DMS53 (cell line): ENCODE results near the gene SEC24C.
"Not testable (repeated sequence)": the region's sequence is repeated elsewhere in the genome, so short reads cannot be mapped to it uniquely, and the experiment has no call there.

Source experiments
- DNase-seq: peaks from one replicate; lab custom pipeline; 2025; lab: John Stamatoyannopoulos, UW

The SEC24C gene

GRCh38 chr10:73743905-73744663, at the start of gene SEC24C:
Gene SEC24C (plus strand): TSS chr10:73744372. CDS start chr10:73746833, 2,461 bp downstream.
- peak; percentile 98 for DNase-seq

- DNase-seq: peak; percentile 8
Observed at GRCh38 chr10:73695302-73695701, 48.9 kb upstream of the SEC24C start.

- not testable (repeated sequence) for DNase-seq
Observed at GRCh38 chr10:73697675-73698159, 46.5 kb upstream of the SEC24C start, which contains the start of gene AGAP5. Gene AGAP5 (minus strand): TSS chr10:73698109. CDS start chr10:73697755, 354 bp downstream.

GRCh38 chr10:73698819-73699218, 45.4 kb upstream of the SEC24C start:
- DNase-seq: not testable (repeated sequence)

- not testable (repeated sequence) for DNase-seq
Observed at GRCh38 chr10:73703924-73704323, 40.2 kb upstream of the SEC24C start.

GRCh38 chr10:73705506-73706072, 38.6 kb upstream of the SEC24C start:
- DNase-seq: peak; percentile 59

- not testable (repeated sequence) for DNase-seq
Observed at GRCh38 chr10:73706488-73706887, 37.7 kb upstream of the SEC24C start.

GRCh38 chr10:73707628-73708027, 36.5 kb upstream of the SEC24C start:
- not testable (repeated sequence) for DNase-seq

GRCh38 chr10:73708122-73708521, 36.0 kb upstream of the SEC24C start:
- not testable (repeated sequence) for DNase-seq

GRCh38 chr10:73711683-73712082, 32.5 kb upstream of the SEC24C start:
- not testable (repeated sequence) for DNase-seq

- not testable (repeated sequence) for DNase-seq
Observed at GRCh38 chr10:73713912-73714311, 30.3 kb upstream of the SEC24C start.

- DNase-seq: not testable (repeated sequence)
Observed at GRCh38 chr10:73714483-73714882, 29.7 kb upstream of the SEC24C start.

GRCh38 chr10:73715179-73716156, 28.7 kb upstream of the SEC24C start:
- not testable (repeated sequence) for DNase-seq

- no peak for DNase-seq
Observed at GRCh38 chr10:73716251-73716650, 27.9 kb upstream of the SEC24C start.

GRCh38 chr10:73717556-73717955, 26.6 kb upstream of the SEC24C start:
- no peak for DNase-seq

GRCh38 chr10:73720561-73720960, 23.6 kb upstream of the SEC24C start:
- DNase-seq: peak; percentile 36

GRCh38 chr10:73723516-73723915, 20.7 kb upstream of the SEC24C start:
- no peak for DNase-seq

GRCh38 chr10:73729781-73730152, 14.4 kb upstream of the SEC24C start:
- DNase-seq: peak; percentile 73

- DNase-seq: peak; percentile 96
Observed at GRCh38 chr10:73730153-73730906, 13.8 kb upstream of the SEC24C start.

- no peak for DNase-seq
Observed at GRCh38 chr10:73731588-73732375, 12.4 kb upstream of the SEC24C start.
